ENCODE results near the gene SLC27A5.

Gene SLC27A5

GRCh38 chr19:58480831-58481230 is 31.0 kb downstream of the SLC27A5 start:
- no peak for DNase-seq
- Histone ChIP-seq H3K23ac (ENCODE audit: low read length in 2 of 2) (no peak overlapping the region), H3K27ac (ENCODE audit: low read length, poor library complexity, severe bottlenecking) (no peak overlapping the region), H2BK5ac (ENCODE audit: low read depth, low read length, poor library complexity, severe bottlenecking) (no peak overlapping the region), H3K18ac (ENCODE audit: low read depth in 1 of 2, low read length in 2 of 2) (no peak overlapping the region), H3K9me3 (ENCODE audit: control insufficient read depth, low read length) (no peaks in the 10 kb centered on the region), H3K36me3 (ENCODE audit: control insufficient read depth in 1 of 2, insufficient read depth in 2 of 2, low read depth in 1 of 2, low read length in 2 of 2) (peaks cover 36 to 45% of the 10 kb centered on the region in 2 experiments), H3K79me1 (replicated peaks; ENCODE audit: low read length, poor library complexity, severe bottlenecking) (peaks cover 13% of the 10 kb centered on the region), H3K4me3 (ENCODE audit: insufficient read depth in 1 of 2, low read depth in 1 of 2, low read length in 2 of 2) (no peak overlapping the region), H3K14ac (ENCODE audit: low read length in 2 of 2) (no peak overlapping the region), H3K27me3 (ENCODE audit: control insufficient read depth in 1 of 2, insufficient read depth in 1 of 2, low read length in 2 of 2) (no peaks in the 10 kb centered on the region), H2BK12ac (ENCODE audit: low read length in 2 of 2) (no peak overlapping the region), H3K4ac (ENCODE audit: low read depth in 1 of 2, low read length in 2 of 2) (no peak overlapping the region), H4K91ac (ENCODE audit: low read length) (no peak overlapping the region), H4K8ac (ENCODE audit: low read length) (no peak overlapping the region), H3K4me1 (ENCODE audit: control insufficient read depth, insufficient read depth, low read depth, low read length) (peaks cover 12% of the 10 kb centered on the region), H2BK15ac (ENCODE audit: low read depth, poor library complexity, severe bottlenecking) (no peak overlapping the region), H3K4me2 (ENCODE audit: low read length, poor library complexity, severe bottlenecking) (no peak overlapping the region), H2BK120ac (ENCODE audit: low read depth, low read length) (no peak overlapping the region), H2AFZ (ENCODE audit: low read depth, low read length) (no peak overlapping the region), H3K9ac (ENCODE audit: low read length) (no peak overlapping the region), H2AK5ac (ENCODE audit: low read length, severe bottlenecking) (no peak overlapping the region)
- WGBS: 40% methylated on average over 1 of the region's 2 CpGs

GRCh38 chr19:58480481-58480830 is 31.3 kb downstream of the SLC27A5 start:
- no peak overlapping the region for H4K8ac ChIP-seq (ENCODE audit: low read length)
- no peak overlapping the region for H3K4ac ChIP-seq (ENCODE audit: low read depth in 1 of 2, low read length in 2 of 2)
- H3K4me3 ChIP-seq (ENCODE audit: insufficient read depth in 1 of 2, low read depth in 1 of 2, low read length in 2 of 2): no peak overlapping the region
- no peak overlapping the region for H4K91ac ChIP-seq (ENCODE audit: low read length)
- H3K9me3 ChIP-seq (ENCODE audit: control insufficient read depth, low read length): no peaks in the 10 kb centered on the region
- H3K79me1 ChIP-seq (replicated peaks; ENCODE audit: low read length, poor library complexity, severe bottlenecking): peaks cover 13% of the 10 kb centered on the region
- H2BK120ac ChIP-seq (ENCODE audit: low read depth, low read length): no peak overlapping the region
- no peak overlapping the region for H3K18ac ChIP-seq (ENCODE audit: low read depth in 1 of 2, low read length in 2 of 2)
- no peak overlapping the region for H3K27ac ChIP-seq (ENCODE audit: low read length, poor library complexity, severe bottlenecking)
- no peak overlapping the region for H2AFZ ChIP-seq (ENCODE audit: low read depth, low read length)
- 93% methylated on average over 20 of the region's 20 CpGs for WGBS
- peaks cover 13% of the 10 kb centered on the region for H3K4me1 ChIP-seq (ENCODE audit: control insufficient read depth, insufficient read depth, low read depth, low read length)
- H3K23ac ChIP-seq (ENCODE audit: low read length in 2 of 2): no peak overlapping the region
- no peak overlapping the region for H3K14ac ChIP-seq (ENCODE audit: low read length in 2 of 2)
- peaks cover 36 to 45% of the 10 kb centered on the region in 2 experiments for H3K36me3 ChIP-seq (ENCODE audit: control insufficient read depth in 1 of 2, insufficient read depth in 2 of 2, low read depth in 1 of 2, low read length in 2 of 2)
- no peak overlapping the region for H2AK5ac ChIP-seq (ENCODE audit: low read length, severe bottlenecking)
- H2BK12ac ChIP-seq (ENCODE audit: low read length in 2 of 2): no peak overlapping the region
- H2BK15ac ChIP-seq (ENCODE audit: low read depth, poor library complexity, severe bottlenecking): no peak overlapping the region
- H3K4me2 ChIP-seq (ENCODE audit: low read length, poor library complexity, severe bottlenecking): no peak overlapping the region
- no peak for DNase-seq
- no peaks in the 10 kb centered on the region for H3K27me3 ChIP-seq (ENCODE audit: control insufficient read depth in 1 of 2, insufficient read depth in 1 of 2, low read length in 2 of 2)
- no peak overlapping the region for H3K9ac ChIP-seq (ENCODE audit: low read length)
- no peak overlapping the region for H2BK5ac ChIP-seq (ENCODE audit: low read depth, low read length, poor library complexity, severe bottlenecking)

- H3K4me1 ChIP-seq (ENCODE audit: control insufficient read depth, insufficient read depth, low read depth, low read length): peaks cover 17% of the 10 kb centered on the region
- H3K23ac ChIP-seq (ENCODE audit: low read length in 2 of 2): no peak overlapping the region
- no peak overlapping the region for H2BK15ac ChIP-seq (ENCODE audit: low read depth, poor library complexity, severe bottlenecking)
- no peak overlapping the region for H2BK5ac ChIP-seq (ENCODE audit: low read depth, low read length, poor library complexity, severe bottlenecking)
- H2AFZ ChIP-seq (ENCODE audit: low read depth, low read length): no peak overlapping the region
- no peak overlapping the region for H3K27ac ChIP-seq (ENCODE audit: low read length, poor library complexity, severe bottlenecking)
- 93% methylated on average over 28 of the region's 28 CpGs for WGBS
- H4K8ac ChIP-seq (ENCODE audit: low read length): no peak overlapping the region
- H4K91ac ChIP-seq (ENCODE audit: low read length): no peak overlapping the region
- H3K14ac ChIP-seq (ENCODE audit: low read length in 2 of 2): no peak overlapping the region
- no peak overlapping the region for H2BK12ac ChIP-seq (ENCODE audit: low read length in 2 of 2)
- H2BK120ac ChIP-seq (ENCODE audit: low read depth, low read length): no peak overlapping the region
- H3K4me2 ChIP-seq (ENCODE audit: low read length, poor library complexity, severe bottlenecking): no peak overlapping the region
- H3K9me3 ChIP-seq (ENCODE audit: control insufficient read depth, low read length): no peaks in the 10 kb centered on the region
- no peak overlapping the region for H3K4ac ChIP-seq (ENCODE audit: low read depth in 1 of 2, low read length in 2 of 2)
- no peak overlapping the region for H3K18ac ChIP-seq (ENCODE audit: low read depth in 1 of 2, low read length in 2 of 2)
- DNase-seq: no peak
- no peak overlapping the region for H3K4me3 ChIP-seq (ENCODE audit: insufficient read depth in 1 of 2, low read depth in 1 of 2, low read length in 2 of 2)
- H3K36me3 ChIP-seq (ENCODE audit: control insufficient read depth in 1 of 2, insufficient read depth in 2 of 2, low read depth in 1 of 2, low read length in 2 of 2): peaks cover 36 to 45% of the 10 kb centered on the region in 2 experiments
- H3K79me1 ChIP-seq (replicated peaks; ENCODE audit: low read length, poor library complexity, severe bottlenecking): peaks cover 13% of the 10 kb centered on the region
- no peaks in the 10 kb centered on the region for H3K27me3 ChIP-seq (ENCODE audit: control insufficient read depth in 1 of 2, insufficient read depth in 1 of 2, low read length in 2 of 2)
- H2AK5ac ChIP-seq (ENCODE audit: low read length, severe bottlenecking): no peak overlapping the region
- H3K9ac ChIP-seq (ENCODE audit: low read length): no peak overlapping the region
These were observed 31.9 kb downstream of the SLC27A5 start for GRCh38 chr19:58479736-58480480.

- DNase-seq: no peak
- Histone ChIP-seq H2BK5ac (ENCODE audit: low read depth, low read length, poor library complexity, severe bottlenecking) (no peak overlapping the region), H2AFZ (ENCODE audit: low read depth, low read length) (no peak overlapping the region), H2BK12ac (ENCODE audit: low read length in 2 of 2) (no peak overlapping the region), H3K4ac (ENCODE audit: low read depth in 1 of 2, low read length in 2 of 2) (no peak overlapping the region), H4K91ac (ENCODE audit: low read length) (no peak overlapping the region), H3K4me3 (ENCODE audit: insufficient read depth in 1 of 2, low read depth in 1 of 2, low read length in 2 of 2) (no peak overlapping the region), H3K36me3 (ENCODE audit: control insufficient read depth in 1 of 2, insufficient read depth in 2 of 2, low read depth in 1 of 2, low read length in 2 of 2) (peaks cover 36 to 45% of the 10 kb centered on the region in 2 experiments), H3K79me1 (replicated peaks; ENCODE audit: low read length, poor library complexity, severe bottlenecking) (peaks cover 13% of the 10 kb centered on the region), H3K14ac (ENCODE audit: low read length in 2 of 2) (no peak overlapping the region), H2BK120ac (ENCODE audit: low read depth, low read length) (no peak overlapping the region), H3K4me1 (ENCODE audit: control insufficient read depth, insufficient read depth, low read depth, low read length) (peaks cover 22% of the 10 kb centered on the region), H4K8ac (ENCODE audit: low read length) (no peak overlapping the region), H3K23ac (ENCODE audit: low read length in 2 of 2) (no peak overlapping the region), H3K4me2 (ENCODE audit: low read length, poor library complexity, severe bottlenecking) (no peak overlapping the region), H3K27ac (ENCODE audit: low read length, poor library complexity, severe bottlenecking) (no peak overlapping the region), H2BK15ac (ENCODE audit: low read depth, poor library complexity, severe bottlenecking) (no peak overlapping the region), H2AK5ac (ENCODE audit: low read length, severe bottlenecking) (no peak overlapping the region), H3K9me3 (ENCODE audit: control insufficient read depth, low read length) (no peaks in the 10 kb centered on the region), H3K9ac (ENCODE audit: low read length) (no peak overlapping the region), H3K18ac (ENCODE audit: low read depth in 1 of 2, low read length in 2 of 2) (no peak overlapping the region), H3K27me3 (ENCODE audit: control insufficient read depth in 1 of 2, insufficient read depth in 1 of 2, low read length in 2 of 2) (no peaks in the 10 kb centered on the region)
- 99% methylated on average over 7 of the region's 7 CpGs for WGBS
These were observed 32.5 kb downstream of the SLC27A5 start for GRCh38 chr19:58479303-58479702.
